CD4-positive, alpha-beta T cell treated with Interferon alpha-2 for 1 hour (primary cell): ENCODE measurements around the gene NCR2.
"Not testable (repeated sequence)": the region's sequence is repeated elsewhere in the genome, so short reads cannot be mapped to it uniquely, and the experiment has no call there.

Source experiments
- DNase-seq, 2 donors: peaks; one replicate each; pipeline ENCODE4 v3.0.0-alpha.2; 2020 to 2022

Gene NCR2, protein sequence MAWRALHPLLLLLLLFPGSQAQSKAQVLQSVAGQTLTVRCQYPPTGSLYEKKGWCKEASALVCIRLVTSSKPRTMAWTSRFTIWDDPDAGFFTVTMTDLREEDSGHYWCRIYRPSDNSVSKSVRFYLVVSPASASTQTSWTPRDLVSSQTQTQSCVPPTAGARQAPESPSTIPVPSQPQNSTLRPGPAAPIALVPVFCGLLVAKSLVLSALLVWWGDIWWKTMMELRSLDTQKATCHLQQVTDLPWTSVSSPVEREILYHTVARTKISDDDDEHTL

DNA sequence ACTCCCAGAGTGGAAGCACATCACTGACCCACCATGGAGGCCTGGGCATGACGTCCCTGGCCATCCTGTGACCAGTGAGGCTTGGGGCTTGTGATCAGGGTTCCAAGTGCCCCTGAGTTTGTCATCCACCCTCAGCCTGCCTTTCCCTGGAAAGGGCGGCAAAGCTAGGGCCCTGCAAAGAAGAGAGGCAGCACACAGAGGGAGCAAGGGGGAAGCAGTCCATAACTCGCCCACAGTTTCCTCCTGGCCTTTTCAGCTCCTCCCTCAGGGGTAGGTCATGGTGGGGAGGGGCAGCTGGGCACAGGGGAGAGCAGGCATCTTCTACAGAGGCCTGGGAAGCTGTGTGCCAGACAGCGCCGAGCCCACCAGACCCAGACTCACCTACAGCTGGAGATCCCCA lies at the start of gene NCR2:
NCR2 (plus strand) TSS at position 313 of the 400 bp plus-strand sequence. CDS start 269 bp downstream, outside the sequence.
- DNase-seq: no peak

DNA sequence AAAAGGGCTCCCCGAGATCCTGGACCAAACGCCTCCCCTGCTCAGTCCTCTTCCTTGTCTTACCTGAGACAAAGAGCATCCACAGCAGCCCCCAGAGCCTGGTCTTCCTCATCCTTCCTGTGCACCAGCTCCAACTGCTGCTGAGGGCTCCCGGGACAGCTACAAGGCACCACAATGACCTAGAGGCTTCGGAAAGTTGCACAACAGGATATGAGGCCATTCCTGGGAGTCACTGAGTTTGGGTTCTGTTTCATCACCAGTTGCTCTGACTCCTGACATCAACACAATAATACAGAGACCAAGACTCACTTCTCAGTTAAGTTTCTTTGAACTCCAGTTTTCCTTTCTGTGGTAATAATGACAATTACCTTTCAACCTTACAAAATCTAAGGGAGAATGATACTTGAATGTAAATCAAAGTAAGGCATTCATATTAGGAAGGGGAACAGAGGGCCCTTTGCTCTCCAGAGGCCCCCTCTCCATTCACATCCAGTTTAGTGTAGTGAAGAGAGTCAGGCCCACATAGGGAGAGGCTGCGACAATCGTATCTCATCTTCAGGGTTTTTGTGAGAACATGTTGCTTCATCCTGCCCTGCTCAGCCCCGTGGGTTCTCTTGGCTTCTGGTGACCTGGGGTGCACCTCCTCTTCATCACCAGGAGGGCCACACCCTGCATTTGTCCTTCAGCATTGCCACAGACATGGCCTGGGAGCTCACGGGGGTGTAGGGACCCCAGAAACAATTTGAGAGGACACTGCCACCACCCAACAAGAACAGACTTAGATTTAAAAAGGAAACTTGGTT lies 48.7 kb upstream of the NCR2 start, which contains the start of gene TREM1:
TREM1 (minus strand) TSS at position 139 of the 803 bp plus-strand sequence; CDS start at position 112, 27 bp downstream.
- peak; percentile 24 to 77 for DNase-seq

DNA sequence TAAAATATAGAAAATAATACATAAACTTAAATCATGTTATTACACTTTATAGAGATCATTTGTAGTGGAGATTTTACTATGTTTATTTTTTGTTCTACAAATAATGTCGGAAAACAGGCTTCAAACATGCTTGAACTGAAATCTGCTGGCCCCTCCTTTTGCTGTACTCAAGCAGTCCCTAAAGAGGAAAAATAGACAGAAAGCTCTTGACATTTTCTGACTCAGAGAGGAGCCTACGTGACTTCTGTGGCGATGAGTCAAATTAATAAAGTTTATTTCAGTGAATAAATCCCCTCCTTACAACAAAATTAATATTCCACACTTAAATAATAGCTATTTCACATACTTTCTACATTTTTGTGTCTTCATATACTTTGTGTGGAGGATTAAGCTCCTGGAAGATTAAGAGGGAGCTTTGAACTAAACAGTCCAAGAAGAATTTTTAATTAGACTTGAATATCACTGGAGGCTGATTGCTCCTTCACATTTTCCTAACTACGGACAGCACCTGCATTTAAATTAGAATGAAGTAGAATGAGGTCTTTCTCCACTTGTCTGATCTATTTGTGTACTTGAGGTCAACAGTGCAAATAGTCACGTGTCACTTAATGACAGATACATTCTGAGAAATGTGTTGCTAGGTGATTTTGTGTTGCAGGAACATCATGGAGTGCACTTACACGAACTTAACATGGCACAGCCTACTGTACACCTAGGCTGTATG lies 47.2 kb upstream of the NCR2 start:
- no peak for DNase-seq

DNA sequence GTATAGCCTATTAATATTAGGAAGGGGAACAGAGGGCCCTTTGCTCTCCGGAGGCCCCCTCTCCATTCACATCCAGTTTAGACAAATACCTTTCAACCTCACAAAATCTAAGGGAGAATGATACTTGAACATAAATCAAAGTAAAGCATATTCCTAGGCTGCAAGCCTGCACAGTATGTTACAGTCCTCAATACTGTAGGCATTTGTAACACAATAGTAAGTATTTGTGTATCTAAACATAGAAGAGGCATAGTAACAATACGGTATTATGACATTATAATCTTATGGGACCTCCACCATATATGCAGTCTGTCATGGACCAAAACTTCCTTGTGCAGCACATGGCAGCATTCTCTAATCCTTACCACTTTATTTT lies 46.7 kb upstream of the NCR2 start:
- DNase-seq: no peak

DNA sequence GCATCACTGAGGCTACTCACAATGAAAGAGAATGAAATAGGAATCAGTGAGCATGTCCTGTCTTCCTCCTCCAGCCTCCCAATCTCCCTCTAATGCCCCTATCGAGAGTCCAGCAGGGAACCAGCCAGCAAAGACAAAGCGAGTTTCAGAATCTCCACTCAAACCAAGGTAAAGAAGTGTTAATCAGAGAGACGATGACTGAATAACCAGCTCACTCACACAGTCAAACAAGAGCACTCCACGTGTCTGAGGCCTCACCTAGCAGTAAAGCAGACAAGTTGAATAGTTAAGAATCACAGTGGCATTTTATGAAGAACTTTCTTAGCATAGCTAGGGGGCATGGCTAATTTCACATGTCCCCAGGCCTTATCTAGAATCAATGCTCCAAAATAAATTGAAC lies 45.6 kb upstream of the NCR2 start:
- no peak for DNase-seq

DNA sequence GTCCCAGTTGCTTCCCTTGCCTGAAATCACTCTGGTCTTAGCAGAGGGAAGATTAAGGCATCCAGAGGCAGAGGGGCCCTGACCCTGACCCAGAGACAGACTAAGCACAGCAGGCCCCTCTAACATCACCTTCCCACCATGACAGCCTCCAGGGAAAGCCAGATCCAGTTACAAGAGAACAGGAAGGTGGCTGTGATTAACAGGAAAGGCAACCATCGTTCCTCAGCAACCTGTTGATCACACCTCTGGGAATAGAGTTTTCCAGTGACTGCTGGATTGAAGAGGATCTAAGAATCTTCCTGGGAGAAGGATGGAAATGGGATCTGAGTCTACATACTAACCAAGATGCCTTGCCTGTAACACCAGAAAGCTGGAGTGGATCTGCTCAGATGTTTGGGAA lies 43.7 kb upstream of the NCR2 start:
- DNase-seq: no peak

DNA sequence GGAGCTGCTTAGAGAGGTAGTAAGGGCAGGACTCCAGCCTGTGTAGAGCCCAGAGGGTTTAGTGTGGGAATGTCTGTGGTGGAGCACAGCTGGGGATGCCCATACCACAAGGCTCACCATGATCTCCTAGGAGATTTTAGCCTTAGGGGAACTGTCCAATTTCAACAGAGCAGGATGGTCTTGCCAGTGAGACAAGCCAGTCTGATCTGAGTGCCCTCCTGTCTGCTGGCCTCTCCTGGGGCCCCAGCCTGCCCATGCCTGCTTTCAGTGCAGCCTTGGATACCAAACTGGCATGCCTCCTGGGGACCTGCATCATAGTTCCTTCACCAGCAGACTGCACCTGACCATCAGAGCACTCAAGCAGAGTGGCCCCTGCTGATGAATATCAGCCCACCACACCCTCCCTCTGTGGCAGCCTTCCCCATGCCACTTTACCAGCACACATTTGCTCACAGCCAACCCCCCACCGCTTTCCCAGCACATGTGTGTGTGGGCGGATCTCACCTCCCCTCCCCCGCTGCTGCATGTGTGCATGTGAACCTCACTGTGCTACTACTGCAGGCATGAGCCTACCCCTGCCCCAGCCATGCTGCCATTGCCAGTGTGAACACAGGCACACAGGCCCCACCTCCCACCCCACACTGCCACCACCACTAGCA lies 41.1 kb upstream of the NCR2 start:
- no peak for DNase-seq

DNA sequence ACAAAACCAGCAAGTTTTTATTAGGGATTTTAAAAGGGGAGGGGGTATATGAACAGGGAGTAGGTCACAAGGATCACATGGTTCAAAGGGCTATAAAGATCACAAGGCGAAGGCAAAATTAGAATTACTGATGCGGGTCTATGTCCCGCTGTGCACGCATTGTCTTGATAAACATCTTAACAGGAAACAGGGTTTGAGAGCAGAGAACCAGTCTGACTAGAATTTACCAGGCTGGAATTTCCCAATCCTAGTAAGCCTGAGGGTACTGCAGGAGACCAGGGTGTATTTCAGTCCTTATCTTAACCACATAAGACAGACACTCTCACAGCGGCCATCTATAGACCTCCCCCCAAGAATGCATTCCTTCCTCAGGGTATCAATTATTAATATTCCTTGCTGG lies 38.2 kb upstream of the NCR2 start:
- DNase-seq: not testable (repeated sequence)

DNA sequence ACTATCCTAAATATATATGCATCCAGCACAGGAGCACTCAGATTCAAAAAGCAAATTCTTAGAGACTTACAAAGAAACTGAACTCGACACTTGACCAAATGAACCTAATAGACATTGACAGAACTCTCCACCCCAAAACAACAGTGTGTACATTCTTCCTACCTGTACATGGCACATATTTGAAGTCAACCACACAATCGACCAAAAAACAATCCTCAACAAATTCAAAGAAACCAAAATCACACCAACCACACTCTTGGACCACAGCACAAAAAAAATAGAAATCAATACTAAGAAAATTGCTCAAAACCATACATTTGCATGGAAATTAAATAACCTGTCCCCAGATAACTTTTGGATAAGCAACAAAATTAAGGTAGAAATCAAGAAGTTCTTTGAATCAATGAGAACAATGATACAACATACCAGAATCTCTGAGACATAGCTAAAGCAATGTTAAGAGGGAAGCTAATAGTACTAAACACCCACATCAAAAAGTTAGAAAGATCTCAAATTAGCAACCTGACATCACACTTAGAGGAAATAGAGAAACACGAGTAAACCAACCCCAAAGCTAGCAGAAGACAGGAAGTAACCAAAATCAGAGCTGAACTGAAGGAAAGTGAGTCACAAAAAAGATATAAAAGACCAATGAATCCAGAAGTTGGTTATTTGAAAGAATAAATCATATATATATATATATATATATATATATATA lies 36.5 kb upstream of the NCR2 start:
- DNase-seq: peak; percentile 36 to 83

DNA sequence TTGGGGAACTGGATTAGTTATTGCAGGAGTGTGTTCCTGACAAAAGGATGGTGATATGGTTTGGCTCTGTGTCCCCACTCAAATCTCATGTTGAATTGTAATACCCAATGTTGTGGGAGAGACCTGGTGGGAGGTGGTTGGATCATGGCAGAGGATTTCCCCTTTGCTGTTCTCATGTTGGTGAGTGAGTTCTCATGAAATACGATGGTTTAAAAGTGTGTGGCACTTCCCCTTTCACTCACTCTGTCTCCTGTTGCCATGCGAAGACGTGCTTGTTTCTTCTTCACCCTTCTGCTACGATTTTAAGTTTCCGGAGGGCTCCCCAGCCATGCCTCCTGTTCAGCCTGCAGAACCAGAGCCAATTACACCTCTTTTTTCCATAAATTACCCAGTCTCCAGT lies 32.8 kb upstream of the NCR2 start:
- peak in 1 of 2 donors; percentile 46 for DNase-seq

DNA sequence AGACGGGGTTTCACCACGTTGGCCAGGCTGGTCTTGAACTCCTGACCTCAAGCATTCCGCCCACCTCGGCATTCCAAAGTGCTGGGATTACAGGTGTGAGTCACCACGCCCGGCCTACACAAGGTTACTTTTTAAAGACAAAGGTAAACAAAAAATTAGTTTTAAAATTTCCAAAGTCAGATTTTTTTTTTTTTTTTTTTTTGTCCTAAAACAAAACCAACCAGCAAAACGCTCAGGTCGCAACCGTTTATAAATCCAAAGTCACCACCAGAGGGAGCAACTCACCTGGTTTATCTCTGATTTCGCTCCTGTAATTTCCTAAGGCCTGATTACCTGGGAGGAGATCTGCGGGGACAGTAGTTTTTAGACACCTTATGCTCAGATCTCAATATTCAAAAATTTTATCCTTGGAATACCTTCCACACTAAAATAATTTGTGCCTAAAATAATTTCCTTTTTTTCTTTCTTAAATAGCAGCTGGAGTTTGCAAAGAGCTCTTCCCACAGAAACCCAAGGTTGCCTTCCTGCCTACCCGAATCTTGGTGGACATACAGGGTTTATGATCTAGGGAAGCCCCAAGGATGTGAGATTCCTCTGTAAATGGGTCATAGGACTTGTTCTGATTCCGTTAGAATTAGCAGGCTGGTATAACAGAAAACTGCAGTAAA lies 29.1 kb upstream of the NCR2 start:
- DNase-seq: peak; percentile 52 to 67

DNA sequence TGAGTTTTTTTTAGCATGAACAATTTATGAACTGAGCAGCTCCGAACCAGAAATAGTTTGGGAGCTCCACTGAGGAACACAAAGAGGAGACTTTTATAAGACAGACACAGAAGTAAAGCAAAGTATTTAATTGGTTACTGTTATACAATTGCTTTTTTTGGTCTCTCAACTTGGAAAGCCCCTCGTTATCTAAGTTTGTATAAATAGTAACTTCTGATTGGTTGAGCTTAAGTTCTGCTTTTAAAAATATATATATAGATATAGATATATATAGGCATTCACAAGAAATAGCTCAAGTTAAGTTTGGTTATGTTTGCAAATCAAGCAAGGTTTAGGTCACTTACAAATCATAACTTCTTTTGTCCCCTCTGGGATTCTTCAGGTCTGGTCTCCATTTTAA lies 20.2 kb upstream of the NCR2 start:
- no peak for DNase-seq

DNA sequence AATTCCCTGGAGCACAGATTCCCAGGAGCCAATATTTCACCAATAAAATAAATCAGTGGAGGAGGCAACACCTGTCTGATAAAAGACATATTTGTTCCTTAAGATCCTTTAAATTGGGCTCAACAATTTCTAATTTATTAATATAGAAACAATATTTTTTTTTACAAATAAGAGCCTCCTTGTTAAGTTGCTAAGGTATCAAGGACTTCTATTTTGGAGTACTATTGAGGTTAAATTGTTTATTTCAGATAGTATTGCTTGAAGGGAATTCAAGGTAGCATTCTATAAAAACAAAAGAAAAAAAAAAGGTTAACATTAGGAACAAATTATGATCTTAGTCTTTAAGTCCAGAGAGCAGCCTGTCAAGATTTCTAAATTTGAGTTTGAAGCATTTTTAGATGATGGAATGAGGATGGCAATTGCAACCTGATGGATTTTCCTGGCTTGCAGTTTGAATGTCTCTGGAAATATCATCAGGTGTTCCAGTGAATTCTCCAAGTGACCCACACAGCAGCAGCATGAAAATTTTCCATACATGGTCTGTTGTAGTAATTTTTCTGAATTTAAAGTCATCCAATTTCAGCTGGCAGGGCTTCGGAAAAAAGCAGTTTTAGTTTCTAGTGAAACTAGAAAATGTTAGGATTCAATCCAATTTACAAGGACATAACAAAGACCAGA lies 19.3 kb upstream of the NCR2 start:
- DNase-seq: no peak

DNA sequence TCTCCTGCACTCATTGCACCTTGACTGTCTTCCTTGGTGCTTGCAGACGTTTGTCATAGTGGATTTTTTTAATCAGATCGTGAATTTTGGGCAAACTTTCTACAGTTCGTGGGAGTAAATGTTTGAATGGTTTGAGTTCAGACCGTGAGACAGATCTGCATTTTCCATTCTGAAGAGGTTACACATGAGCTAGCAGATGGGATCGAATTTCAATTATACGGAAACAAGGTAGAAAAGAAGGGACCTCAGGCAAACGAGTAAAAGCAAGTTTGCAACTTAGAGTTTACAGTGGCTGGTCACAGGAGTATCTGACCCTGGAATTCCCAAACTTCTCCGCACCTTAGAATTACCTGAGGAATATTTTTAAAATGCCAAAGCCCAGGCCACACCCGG lies 17.2 kb upstream of the NCR2 start:
- DNase-seq: no peak

DNA sequence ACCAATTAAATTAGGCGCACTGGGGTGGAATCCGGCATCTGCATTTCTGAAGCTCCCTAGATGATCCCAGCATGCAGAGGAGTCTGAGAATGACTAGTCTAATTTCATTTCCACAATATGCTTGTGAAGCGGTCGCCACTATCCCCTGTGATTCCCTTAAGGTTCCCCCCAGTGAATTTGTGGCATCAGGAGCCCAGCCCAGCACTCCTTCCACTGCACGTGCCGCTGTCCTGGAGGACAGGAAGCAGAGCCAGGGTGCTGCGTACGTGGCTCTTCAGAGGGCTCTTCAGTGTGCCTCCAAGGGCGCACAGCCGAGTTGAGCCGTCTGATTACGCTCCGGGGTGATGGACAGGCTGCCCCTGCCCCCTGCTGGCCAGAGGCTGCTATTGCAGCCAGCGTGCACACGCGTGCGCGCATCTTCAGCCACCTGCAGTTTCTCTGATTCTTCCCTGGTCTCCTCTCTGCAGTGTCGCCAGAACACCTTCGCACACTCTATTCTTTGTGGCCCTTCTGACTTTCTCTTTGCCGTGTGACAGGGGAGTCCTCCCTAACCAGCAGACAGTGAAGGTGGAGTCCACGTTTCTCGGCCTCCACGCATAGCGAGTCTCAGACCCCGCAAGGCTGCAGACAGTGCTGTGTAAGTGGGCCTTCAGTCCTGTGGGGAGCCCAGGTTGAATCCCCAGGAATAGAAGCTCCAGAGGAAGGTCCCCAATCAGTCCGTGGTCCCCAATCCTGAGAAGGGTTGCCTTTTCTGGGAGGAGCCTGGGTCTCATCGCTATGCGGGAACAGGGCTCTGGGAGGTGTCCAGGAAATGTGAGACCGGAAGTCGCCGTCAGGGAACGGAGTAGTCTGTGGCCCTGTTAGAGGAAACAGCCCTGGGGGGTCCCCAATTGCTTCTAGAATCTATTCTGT lies 16.5 kb upstream of the NCR2 start:
- peak; percentile 85 to 86 for DNase-seq

DNA sequence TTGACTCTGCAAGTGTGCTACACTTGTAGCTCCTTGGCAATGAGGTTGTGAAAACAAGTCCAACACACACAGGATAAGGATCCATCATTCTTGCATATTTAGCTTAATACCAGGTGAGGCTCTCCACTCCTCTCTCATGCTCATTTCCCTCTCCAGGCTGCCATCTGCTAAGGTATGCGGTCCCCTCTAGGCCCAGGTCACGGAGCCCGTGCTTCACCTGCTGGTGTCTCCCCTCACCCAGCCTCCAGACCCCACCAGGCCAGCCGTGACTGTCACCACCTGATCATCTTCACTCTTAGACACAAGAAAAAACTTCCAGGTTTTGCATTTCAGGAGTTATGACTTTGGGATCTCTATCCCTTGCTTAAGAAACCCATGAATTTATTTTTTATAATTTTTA lies 14.2 kb upstream of the NCR2 start:
- no peak for DNase-seq

DNA sequence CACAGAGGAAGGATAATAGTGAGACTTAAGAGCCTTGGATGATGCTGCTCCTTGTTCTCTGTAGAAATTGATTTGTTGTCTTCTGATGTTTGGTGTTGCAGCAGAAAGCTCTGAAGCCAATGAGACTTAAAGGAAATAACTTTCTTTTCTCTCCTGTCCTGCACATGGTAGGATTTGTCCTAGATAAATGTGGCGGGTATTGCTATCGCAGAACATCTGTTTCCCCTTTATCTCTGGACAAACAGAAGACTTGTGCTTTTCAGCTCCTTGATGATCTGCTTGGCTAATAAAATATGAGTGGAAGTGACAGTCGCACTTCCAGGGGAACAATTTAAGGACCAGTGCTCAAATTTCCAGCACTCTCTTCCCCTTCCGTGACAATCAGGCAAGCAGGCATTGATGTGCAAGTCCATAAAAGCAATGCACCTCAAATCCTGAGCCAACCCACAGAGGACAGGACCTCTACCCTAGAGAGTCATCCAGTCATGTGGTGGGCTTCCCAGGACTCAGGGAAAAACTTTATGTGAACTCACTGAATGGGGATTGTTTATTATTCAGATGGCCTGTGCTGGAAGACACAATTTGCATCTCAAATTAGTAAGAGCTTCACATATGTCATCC lies 9.9 kb upstream of the NCR2 start:
- no peak for DNase-seq

DNA sequence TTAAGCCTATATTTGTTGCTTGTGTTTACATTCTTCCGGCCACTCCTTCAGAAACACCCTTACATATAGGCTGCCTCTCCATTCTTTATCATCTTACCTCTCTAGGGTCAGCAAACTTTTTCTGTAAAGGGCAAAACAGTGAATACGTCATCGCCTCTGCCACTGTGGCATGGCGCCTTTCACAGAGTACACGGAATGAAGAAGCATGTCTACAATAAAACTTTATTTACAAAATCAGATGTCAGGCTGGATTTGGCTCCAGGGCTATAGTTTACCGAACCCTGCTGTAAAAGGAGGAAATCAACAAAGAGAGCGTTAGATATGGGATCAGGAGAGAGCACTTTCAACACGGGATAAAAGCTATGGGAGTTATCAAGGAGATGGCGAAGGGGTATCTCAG lies 9.3 kb upstream of the NCR2 start:
- no peak for DNase-seq

DNA sequence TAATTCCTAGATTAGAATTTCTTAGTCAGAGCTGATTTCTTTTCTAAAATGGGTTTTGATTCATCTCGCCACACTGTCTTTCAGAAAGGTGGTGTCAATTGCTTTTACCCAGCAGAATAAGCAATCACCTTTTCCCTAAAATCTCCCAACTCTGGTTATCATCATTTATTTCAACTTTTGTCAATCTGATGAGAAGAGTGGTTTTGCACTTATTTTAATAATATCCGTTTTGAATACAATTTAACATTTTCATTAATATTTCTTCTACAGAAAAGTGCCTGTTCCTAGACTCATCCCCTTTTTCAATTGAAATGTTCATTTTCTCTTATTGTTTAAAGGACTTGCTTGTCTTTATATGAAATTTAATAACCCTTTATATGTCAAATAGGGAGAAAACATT lies 8.2 kb upstream of the NCR2 start:
- DNase-seq: no peak
